ENCODE results near the gene ANXA3. TPM values are rescaled to one million over a fixed set of nuclear protein-coding genes. Genes with fewer than 3 reads are reported as not detected.

The ANXA3 gene
- total RNA-seq, 1 donor from 2014 or later = 87.2 TPM

GRCh38 chr4:78601013-78601412 lies 49.4 kb downstream of the ANXA3 start:
- Mint-ChIP-seq H3K4me1 (no peaks in the 10 kb centered on the region), H3K4me3 (no peak overlapping the region), H3K27me3 (ENCODE audit: low read depth) (no peaks in the 10 kb centered on the region), H3K27ac (no peak overlapping the region), H3K9me3 (no peaks in the 10 kb centered on the region), H3K36me3 (peaks cover 39% of the 10 kb centered on the region)
- TF ChIP-seq CTCF (IDR thresholded peaks at IDR 0.05; ENCODE audit: unreplicated experiment) = no peak
- DNase-seq (ENCODE audit: low spot score in 2 of 2, unreplicated experiment in 2 of 2) = no peak

- no peaks in the 10 kb centered on the region for H3K9me3 Mint-ChIP-seq
- H3K36me3 Mint-ChIP-seq = peaks cover 36% of the 10 kb centered on the region
These were observed 50.8 kb downstream of the ANXA3 start for GRCh38 chr4:78602334-78602733.

GRCh38 chr4:78603384-78603783 lies 51.8 kb downstream of the ANXA3 start:
- Mint-ChIP-seq H3K4me1 (no peaks in the 10 kb centered on the region), H3K9me3 (no peaks in the 10 kb centered on the region), H3K27ac (no peak overlapping the region), H3K4me3 (no peak overlapping the region), H3K36me3 (peaks cover 39% of the 10 kb centered on the region), H3K27me3 (ENCODE audit: low read depth) (no peaks in the 10 kb centered on the region)
- TF ChIP-seq CTCF (IDR thresholded peaks at IDR 0.05; ENCODE audit: unreplicated experiment) = no peak
- no peak for DNase-seq (ENCODE audit: low spot score in 2 of 2, unreplicated experiment in 2 of 2)

More at GRCh38 chr4:78602334-78602733, 50.8 kb downstream of the ANXA3 start:
- Mint-ChIP-seq H3K4me3 (no peak overlapping the region), H3K27ac (no peak overlapping the region), H3K27me3 (ENCODE audit: low read depth) (no peaks in the 10 kb centered on the region), H3K4me1 (no peaks in the 10 kb centered on the region)
- DNase-seq (ENCODE audit: low spot score in 2 of 2, unreplicated experiment in 2 of 2) = no peak
- no peak for TF ChIP-seq CTCF (IDR thresholded peaks at IDR 0.05; ENCODE audit: unreplicated experiment)

- Mint-ChIP-seq H3K9me3 (no peaks in the 10 kb centered on the region), H3K36me3 (peaks cover 37% of the 10 kb centered on the region), H3K27me3 (ENCODE audit: low read depth) (no peaks in the 10 kb centered on the region), H3K27ac (no peak overlapping the region), H3K4me3 (no peak overlapping the region), H3K4me1 (no peaks in the 10 kb centered on the region)
- no peak for DNase-seq (ENCODE audit: low spot score in 2 of 2, unreplicated experiment in 2 of 2)
- no peak for TF ChIP-seq CTCF (IDR thresholded peaks at IDR 0.05; ENCODE audit: unreplicated experiment)
These were observed 53.4 kb downstream of the ANXA3 start for GRCh38 chr4:78604988-78605387.

- TF ChIP-seq CTCF (IDR thresholded peaks at IDR 0.05; ENCODE audit: unreplicated experiment) = no peak
- peaks cover 32% of the 10 kb centered on the region for H3K36me3 Mint-ChIP-seq
- H3K27ac Mint-ChIP-seq = no peak overlapping the region
- H3K4me1 Mint-ChIP-seq = peaks cover 4% of the 10 kb centered on the region
- no peaks in the 10 kb centered on the region for H3K27me3 Mint-ChIP-seq (ENCODE audit: low read depth)
- H3K9me3 Mint-ChIP-seq = no peaks in the 10 kb centered on the region
- DNase-seq (ENCODE audit: low spot score in 2 of 2, unreplicated experiment in 2 of 2) = no peak
- no peak overlapping the region for H3K4me3 Mint-ChIP-seq
These were observed 54.5 kb downstream of the ANXA3 start for GRCh38 chr4:78606035-78606434.

GRCh38 chr4:78606530-78607095 lies 55.0 kb downstream of the ANXA3 start:
- DNase-seq (ENCODE audit: low spot score in 2 of 2, unreplicated experiment in 2 of 2) = no peak
- H3K36me3 Mint-ChIP-seq = peaks cover 32% of the 10 kb centered on the region
- no peak overlapping the region for H3K27ac Mint-ChIP-seq
- H3K27me3 Mint-ChIP-seq (ENCODE audit: low read depth) = no peaks in the 10 kb centered on the region
- H3K4me3 Mint-ChIP-seq = no peak overlapping the region
- H3K9me3 Mint-ChIP-seq = no peaks in the 10 kb centered on the region
- no peak for TF ChIP-seq CTCF (IDR thresholded peaks at IDR 0.05; ENCODE audit: unreplicated experiment)
- H3K4me1 Mint-ChIP-seq = peaks cover 4% of the 10 kb centered on the region
